Suprapubic skin (tissue), 4 donors: Measurements from ENCODE around the gene COG8. TPM values are rescaled to one million over a fixed set of nuclear protein-coding genes. Genes with fewer than 3 reads are reported as not detected.
A peak's percentile ranks its signal among the peaks of the same experiment; 100 is the strongest.
"Not testable (repeated sequence)": the region's sequence is repeated elsewhere in the genome, so short reads cannot be mapped to it uniquely, and the experiment has no call there.

ENCODE experiments used
- DNase-seq, 2 donors: peaks; one replicate each; pipeline ENCODE4 v3.0.0-alpha.2; 2019; ENCODE audit warnings: low spot score in 2 of 2
- H3K27ac ChIP-seq: fragments of 200-600 bp; sonication (generic); one replicate; pipeline ENCODE4 v1.5.1; 2019
- H3K27me3 ChIP-seq: fragments of 200-600 bp; sonication (generic); one replicate; pipeline ENCODE4 v1.5.1; 2019
- H3K36me3 ChIP-seq: fragments of 200-600 bp; sonication (generic); one replicate; pipeline ENCODE4 v1.5.1; 2019
- H3K4me1 ChIP-seq: fragments of 200-600 bp; sonication (generic); one replicate; pipeline ENCODE4 v1.5.1; 2019
- H3K4me3 ChIP-seq: fragments of 200-600 bp; sonication (generic); one replicate; pipeline ENCODE4 v1.5.1; 2019; ENCODE audit warnings: mild to moderate bottlenecking
- H3K9me3 ChIP-seq: fragments of 200-600 bp; sonication (generic); one replicate; pipeline ENCODE4 v1.5.1; 2019
- EP300 ChIP-seq: sonication (generic); formaldehyde crosslinking; IDR thresholded peaks from one replicate; pipeline ENCODE4 v1.6.1; 2017; ENCODE audit warnings: antibody characterized with exemption
- POLR2A ChIP-seq, 2 donors: fragments of 450-650 bp; IDR thresholded peaks; one replicate each; pipeline ENCODE4 v1.6.1; 2017; ENCODE audit warnings: antibody characterized with exemption in 2 of 2, mild to moderate bottlenecking in 2 of 2, moderate library complexity in 2 of 2
- POLR2AphosphoS5 ChIP-seq, 3 donors: sonication (generic); formaldehyde crosslinking; IDR thresholded peaks; one replicate each; pipeline ENCODE4 v1.6.1; 2017; ENCODE audit warnings: antibody characterized with exemption in 3 of 3
- WGBS: methylation state at CpG from one replicate; pipeline ENCODE4 v1.1.5; 2018; 5-methylcytosine and 5-hydroxymethylcytosine counted together
- total RNA-seq, 4 donors: library from RNA; depleted of rRNA; stranded (reverse); fragments of >200 nt; gene quantifications; one replicate each; pipeline ENCODE4 v1.1.0, GENCODE V29; 2016
- TF ChIP-seq, protein P1 (sequence below), 2 donors: fragments of 200-600 bp in 1 of 2; fragments of 450-650 bp in 1 of 2; sonication (generic) in 1 of 2; IDR thresholded peaks; one replicate each; pipeline ENCODE4 v1.5.1; 2016 to 2019; ENCODE audit warnings: antibody characterized with exemption in 2 of 2, mild to moderate bottlenecking in 1 of 2, moderate library complexity in 1 of 2

The COG8 gene
- total RNA-seq, 4 donors from 2014 or later = 45.3 to 70.4 (median 57.0) TPM

DNA sequence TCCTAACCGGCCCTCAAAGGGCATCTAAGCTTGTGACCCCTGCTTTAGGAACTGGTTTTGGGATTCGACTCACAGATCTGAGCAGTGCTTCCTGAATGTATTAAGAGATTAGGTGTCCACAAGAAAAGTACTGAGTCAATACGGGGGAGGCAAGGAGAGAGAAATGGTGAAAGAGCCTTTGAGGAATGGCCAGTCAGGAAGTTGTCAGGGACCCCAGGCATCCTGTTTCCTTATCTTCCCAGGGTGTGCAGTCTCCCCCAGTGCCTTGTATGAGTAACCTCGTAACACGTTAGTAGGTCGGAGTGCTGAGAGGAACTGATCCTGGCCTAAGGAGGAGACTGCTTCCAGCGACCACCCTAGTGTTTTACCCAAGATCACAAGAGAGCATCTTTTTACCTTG, 28.6 kb upstream of the COG8 start:
- H3K27me3 ChIP-seq = no peaks in the 10 kb centered on the region
- WGBS = 80% methylated on average over 7 of the region's 7 CpGs
- no peak overlapping the region for H3K4me3 ChIP-seq
- DNase-seq = peak in 1 of 2 donors; percentile 44
- H3K4me1 ChIP-seq = no peaks in the 10 kb centered on the region
- no peaks in the 10 kb centered on the region for H3K9me3 ChIP-seq
- no peak for TF ChIP-seq POLR2A (IDR thresholded peaks at IDR 0.05)
- TF ChIP-seq, protein P1, sequence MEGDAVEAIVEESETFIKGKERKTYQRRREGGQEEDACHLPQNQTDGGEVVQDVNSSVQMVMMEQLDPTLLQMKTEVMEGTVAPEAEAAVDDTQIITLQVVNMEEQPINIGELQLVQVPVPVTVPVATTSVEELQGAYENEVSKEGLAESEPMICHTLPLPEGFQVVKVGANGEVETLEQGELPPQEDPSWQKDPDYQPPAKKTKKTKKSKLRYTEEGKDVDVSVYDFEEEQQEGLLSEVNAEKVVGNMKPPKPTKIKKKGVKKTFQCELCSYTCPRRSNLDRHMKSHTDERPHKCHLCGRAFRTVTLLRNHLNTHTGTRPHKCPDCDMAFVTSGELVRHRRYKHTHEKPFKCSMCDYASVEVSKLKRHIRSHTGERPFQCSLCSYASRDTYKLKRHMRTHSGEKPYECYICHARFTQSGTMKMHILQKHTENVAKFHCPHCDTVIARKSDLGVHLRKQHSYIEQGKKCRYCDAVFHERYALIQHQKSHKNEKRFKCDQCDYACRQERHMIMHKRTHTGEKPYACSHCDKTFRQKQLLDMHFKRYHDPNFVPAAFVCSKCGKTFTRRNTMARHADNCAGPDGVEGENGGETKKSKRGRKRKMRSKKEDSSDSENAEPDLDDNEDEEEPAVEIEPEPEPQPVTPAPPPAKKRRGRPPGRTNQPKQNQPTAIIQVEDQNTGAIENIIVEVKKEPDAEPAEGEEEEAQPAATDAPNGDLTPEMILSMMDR (IDR thresholded peaks at IDR 0.05) = no peak
- TF ChIP-seq EP300 = no peak
- no peak for TF ChIP-seq POLR2AphosphoS5 (IDR thresholded peaks at IDR 0.05)
- no peak overlapping the region for H3K27ac ChIP-seq
- H3K36me3 ChIP-seq = peaks cover 98% of the 10 kb centered on the region

DNA sequence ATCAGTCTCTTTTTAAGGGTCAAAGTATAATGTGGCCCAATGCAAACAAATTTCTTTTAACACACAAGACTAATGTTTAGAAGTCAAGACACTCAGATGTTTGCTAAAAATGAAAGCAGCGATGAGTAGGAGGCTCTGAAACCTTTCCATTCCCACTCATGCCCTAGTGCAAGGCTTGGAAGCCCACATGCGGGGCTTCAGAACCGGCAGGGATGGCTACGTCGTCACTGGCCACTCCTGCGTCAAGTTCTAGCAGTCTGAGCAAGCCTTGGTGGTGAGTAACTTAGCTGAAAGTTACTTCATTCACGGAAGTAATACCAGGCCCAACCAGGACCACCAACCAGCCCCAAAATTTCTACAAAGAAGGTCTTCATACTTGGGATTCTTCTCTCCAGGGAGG, 27.1 kb upstream of the COG8 start:
- no peak overlapping the region for H3K4me3 ChIP-seq
- no peak for DNase-seq
- no peaks in the 10 kb centered on the region for H3K4me1 ChIP-seq
- no peaks in the 10 kb centered on the region for H3K27me3 ChIP-seq
- no peaks in the 10 kb centered on the region for H3K9me3 ChIP-seq
- no peak overlapping the region for H3K27ac ChIP-seq
- WGBS = 90% methylated on average over 7 of the region's 7 CpGs
- peaks cover 82% of the 10 kb centered on the region for H3K36me3 ChIP-seq
- TF ChIP-seq EP300 (no peak), POLR2A (IDR thresholded peaks at IDR 0.05) (no peak), POLR2AphosphoS5 (IDR thresholded peaks at IDR 0.05) (no peak)
- TF ChIP-seq, protein P1 (IDR thresholded peaks at IDR 0.05) = no peak

DNA sequence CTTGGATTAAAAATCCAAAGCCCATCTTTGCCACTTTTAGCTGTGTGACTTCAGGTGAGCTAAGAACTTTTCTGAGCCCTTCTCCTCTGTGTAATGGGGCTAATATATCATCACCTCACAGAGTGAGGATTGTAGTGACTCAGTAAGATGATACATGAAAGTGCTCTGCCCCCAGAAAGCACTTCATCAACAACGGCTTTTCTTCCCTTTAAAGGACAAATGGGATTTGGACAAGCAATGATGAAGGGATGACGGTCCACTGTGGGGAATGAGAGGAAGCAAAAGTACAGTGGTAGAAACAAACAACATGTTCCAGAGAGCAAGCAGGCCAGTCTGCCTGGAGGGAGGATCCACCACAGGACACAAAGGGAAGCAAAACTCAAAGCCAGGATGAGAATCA, 26.5 kb upstream of the COG8 start:
- H3K4me1 ChIP-seq = no peaks in the 10 kb centered on the region
- TF ChIP-seq, protein P1 (IDR thresholded peaks at IDR 0.05) = no peak
- TF ChIP-seq POLR2A (IDR thresholded peaks at IDR 0.05) (no peak), POLR2AphosphoS5 (IDR thresholded peaks at IDR 0.05) (no peak), EP300 (no peak)
- H3K36me3 ChIP-seq = peaks cover 78% of the 10 kb centered on the region
- no peak overlapping the region for H3K4me3 ChIP-seq
- no peak overlapping the region for H3K27ac ChIP-seq
- H3K27me3 ChIP-seq = no peaks in the 10 kb centered on the region
- H3K9me3 ChIP-seq = no peaks in the 10 kb centered on the region
- no peak for DNase-seq
- 90% methylated on average over 2 of the region's 2 CpGs for WGBS

DNA sequence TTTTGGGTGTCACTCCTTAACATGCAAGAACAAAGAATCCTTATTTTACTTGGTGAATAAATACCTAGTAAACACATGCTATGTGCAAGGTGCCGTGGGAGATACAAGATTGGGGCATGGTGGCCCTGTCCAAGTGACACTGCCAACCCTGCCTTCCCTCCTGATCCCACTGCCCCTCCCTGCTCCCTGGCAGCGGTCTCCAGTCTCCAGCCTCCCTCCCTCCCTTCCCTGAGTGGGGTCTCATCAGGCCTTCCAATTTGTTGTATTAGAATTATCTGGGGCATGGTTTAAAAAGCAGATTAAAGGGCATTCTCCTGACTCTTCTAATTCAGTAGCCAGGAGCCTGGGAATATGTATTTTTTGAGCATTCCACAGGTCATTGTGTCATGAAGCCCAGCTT, 24.7 kb upstream of the COG8 start:
- no peaks in the 10 kb centered on the region for H3K27me3 ChIP-seq
- no peaks in the 10 kb centered on the region for H3K4me1 ChIP-seq
- H3K4me3 ChIP-seq = no peak overlapping the region
- peaks cover 72% of the 10 kb centered on the region for H3K36me3 ChIP-seq
- WGBS = 93% methylated on average over 2 of the region's 2 CpGs
- TF ChIP-seq, protein P1 (IDR thresholded peaks at IDR 0.05) = no peak
- TF ChIP-seq POLR2A (IDR thresholded peaks at IDR 0.05) (no peak), POLR2AphosphoS5 (IDR thresholded peaks at IDR 0.05) (no peak), EP300 (no peak)
- no peak overlapping the region for H3K27ac ChIP-seq
- H3K9me3 ChIP-seq = no peaks in the 10 kb centered on the region
- no peak for DNase-seq

DNA sequence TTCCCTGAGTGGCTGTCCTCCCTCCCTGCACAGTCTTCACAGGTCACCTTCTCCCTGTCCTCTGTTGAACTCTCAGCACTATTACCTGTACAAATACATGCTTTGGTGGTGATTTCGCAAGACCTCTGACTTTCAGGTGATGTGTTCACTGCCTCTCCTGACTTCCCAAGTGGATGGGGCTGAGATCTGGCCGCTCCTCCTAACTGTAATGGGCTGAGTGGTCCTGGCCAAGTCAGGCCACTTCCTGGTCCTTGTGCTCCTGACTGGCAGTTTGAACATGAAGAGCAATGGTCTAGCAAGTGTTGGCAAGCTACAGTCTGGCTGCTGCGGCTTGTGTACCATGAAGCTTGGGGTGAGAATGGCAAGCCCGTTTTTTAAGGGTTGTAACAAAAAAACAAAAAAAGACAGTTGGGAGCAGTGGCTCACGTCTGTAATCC, 23.9 kb upstream of the COG8 start:
- H3K27ac ChIP-seq = no peak overlapping the region
- H3K4me1 ChIP-seq = no peaks in the 10 kb centered on the region
- H3K36me3 ChIP-seq = peaks cover 64% of the 10 kb centered on the region
- H3K27me3 ChIP-seq = no peaks in the 10 kb centered on the region
- no peaks in the 10 kb centered on the region for H3K9me3 ChIP-seq
- WGBS = 92% methylated on average over 5 of the region's 5 CpGs
- DNase-seq = no peak
- TF ChIP-seq POLR2A (IDR thresholded peaks at IDR 0.05) (no peak), POLR2AphosphoS5 (IDR thresholded peaks at IDR 0.05) (no peak), EP300 (no peak)
- TF ChIP-seq, protein P1 (IDR thresholded peaks at IDR 0.05) = no peak
- H3K4me3 ChIP-seq = no peak overlapping the region

DNA sequence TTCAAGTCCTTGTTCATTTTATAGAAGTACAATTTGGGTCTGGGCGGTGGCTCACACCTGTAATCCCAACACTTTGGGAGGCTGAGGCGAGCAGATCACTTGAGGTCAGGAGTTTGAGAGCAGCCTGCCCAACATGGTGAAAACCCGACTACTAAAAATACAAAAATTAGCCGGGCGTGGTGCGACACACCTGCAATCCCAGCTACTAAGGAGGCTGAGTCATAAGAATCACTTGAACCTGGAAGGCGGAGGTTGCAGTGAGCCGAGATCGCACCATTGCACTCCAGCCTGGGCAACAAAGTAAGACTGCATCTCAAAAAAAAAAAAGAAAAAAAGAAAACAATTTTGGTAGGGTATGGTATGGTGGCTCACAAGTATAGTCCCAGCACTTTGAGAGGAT, 20.7 kb upstream of the COG8 start:
- DNase-seq, H3K27me3 ChIP-seq, H3K4me1 ChIP-seq, H3K9me3 ChIP-seq, H3K4me3 ChIP-seq, H3K27ac ChIP-seq: not testable (repeated sequence)
- peaks cover 56% of the 10 kb centered on the region for H3K36me3 ChIP-seq
- 92% methylated on average over 9 of the region's 9 CpGs for WGBS
